ENCODE measurements around the gene MFSD2A. TPM values are rescaled to one million over a fixed set of nuclear protein-coding genes. Genes with fewer than 3 reads are reported as not detected.
A peak's percentile ranks its signal among the peaks of the same experiment; 100 is the strongest.

MFSD2A gene
- total RNA-seq, 1 donor from 2014 or later: 4.6 TPM

GRCh38 chr1:39915499-39916129 is 39.3 kb upstream of the MFSD2A start:
- Histone ChIP-seq H3K27me3 (ENCODE audit: control insufficient read depth, insufficient read depth, low read length) (no peaks in the 10 kb centered on the region), H3K36me3 (ENCODE audit: control insufficient read depth, insufficient read depth, low read length) (no peaks in the 10 kb centered on the region), H3K4me3 (ENCODE audit: low read depth, low read length) (no peak overlapping the region)
- no peak for DNase-seq (ENCODE audit: low read depth)
- no peak for TF ChIP-seq CTCF (IDR thresholded peaks at IDR 0.05; ENCODE audit: insufficient read depth, low read length, poor library complexity, severe bottlenecking)

- no peak overlapping the region for H3K4me3 ChIP-seq (ENCODE audit: low read depth, low read length)
- no peak for TF ChIP-seq CTCF (IDR thresholded peaks at IDR 0.05; ENCODE audit: insufficient read depth, low read length, poor library complexity, severe bottlenecking)
- no peak for DNase-seq (ENCODE audit: low read depth)
Observed at GRCh38 chr1:39917825-39918224, 37.1 kb upstream of the MFSD2A start.

GRCh38 chr1:39919545-39919944 is 35.4 kb upstream of the MFSD2A start:
- TF ChIP-seq CTCF (IDR thresholded peaks at IDR 0.05; ENCODE audit: insufficient read depth, low read length, poor library complexity, severe bottlenecking): peak; percentile 73
- no peak overlapping the region for H3K4me3 ChIP-seq (ENCODE audit: low read depth, low read length)
- DNase-seq (ENCODE audit: low read depth): no peak
- H3K36me3 ChIP-seq (ENCODE audit: control insufficient read depth, insufficient read depth, low read length): no peaks in the 10 kb centered on the region
- H3K27me3 ChIP-seq (ENCODE audit: control insufficient read depth, insufficient read depth, low read length): peaks cover 4% of the 10 kb centered on the region

More at GRCh38 chr1:39917825-39918224, 37.1 kb upstream of the MFSD2A start:
- Histone ChIP-seq H3K36me3 (ENCODE audit: control insufficient read depth, insufficient read depth, low read length) (no peaks in the 10 kb centered on the region), H3K27me3 (ENCODE audit: control insufficient read depth, insufficient read depth, low read length) (peaks cover 4% of the 10 kb centered on the region)

GRCh38 chr1:39922251-39922688 is 32.7 kb upstream of the MFSD2A start:
- Histone ChIP-seq H3K4me3 (ENCODE audit: low read depth, low read length) (no peak overlapping the region), H3K27me3 (ENCODE audit: control insufficient read depth, insufficient read depth, low read length) (peaks cover 4% of the 10 kb centered on the region), H3K36me3 (ENCODE audit: control insufficient read depth, insufficient read depth, low read length) (no peaks in the 10 kb centered on the region)
- no peak for DNase-seq (ENCODE audit: low read depth)
- TF ChIP-seq CTCF (IDR thresholded peaks at IDR 0.05; ENCODE audit: insufficient read depth, low read length, poor library complexity, severe bottlenecking): no peak

- H3K27me3 ChIP-seq (ENCODE audit: control insufficient read depth, insufficient read depth, low read length): peaks cover 4% of the 10 kb centered on the region
- H3K4me3 ChIP-seq (ENCODE audit: low read depth, low read length): no peak overlapping the region
- no peak for DNase-seq (ENCODE audit: low read depth)
- no peak for TF ChIP-seq CTCF (IDR thresholded peaks at IDR 0.05; ENCODE audit: insufficient read depth, low read length, poor library complexity, severe bottlenecking)
- H3K36me3 ChIP-seq (ENCODE audit: control insufficient read depth, insufficient read depth, low read length): no peaks in the 10 kb centered on the region
Observed at GRCh38 chr1:39925721-39926342, 29.1 kb upstream of the MFSD2A start.

Data from kidney epithelial cell (primary cell).